HPDE6-E6E7 (cell line): ENCODE data around the gene CCDC148.

Source experiments
- DNase-seq: peaks from one replicate; pipeline ENCODE4 v3.0.0; 2011; ENCODE audit warnings: missing footprints; ENCODE audit errors: extremely low spot score

The CCDC148 gene

DNA sequence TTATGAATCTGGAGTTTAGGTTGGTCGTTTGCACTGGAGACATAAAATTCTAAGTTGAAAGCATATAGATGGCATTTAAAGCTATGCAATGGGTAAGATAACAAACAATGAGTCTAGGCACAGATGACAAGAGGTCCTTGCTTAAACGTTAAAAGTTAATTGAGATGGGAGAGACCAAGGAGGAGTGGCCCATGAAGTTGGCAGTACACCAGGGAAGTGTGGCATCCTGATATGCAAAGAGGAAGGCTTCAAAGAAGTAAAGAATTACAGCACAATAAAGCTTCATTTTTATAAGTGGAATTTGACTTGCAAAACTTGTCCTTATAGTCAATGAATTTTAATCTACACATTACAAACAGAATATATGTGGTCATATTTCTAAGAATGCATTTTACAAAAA lies 331.7 kb downstream of the CCDC148 start:
- no peak for DNase-seq
